ENCODE results near the gene NFE2L3.
A peak's percentile ranks its signal among the peaks of the same experiment; 100 is the strongest.
"Not testable (repeated sequence)": the region's sequence is repeated elsewhere in the genome, so short reads cannot be mapped to it uniquely, and the experiment has no call there.

The NFE2L3 gene

DNA sequence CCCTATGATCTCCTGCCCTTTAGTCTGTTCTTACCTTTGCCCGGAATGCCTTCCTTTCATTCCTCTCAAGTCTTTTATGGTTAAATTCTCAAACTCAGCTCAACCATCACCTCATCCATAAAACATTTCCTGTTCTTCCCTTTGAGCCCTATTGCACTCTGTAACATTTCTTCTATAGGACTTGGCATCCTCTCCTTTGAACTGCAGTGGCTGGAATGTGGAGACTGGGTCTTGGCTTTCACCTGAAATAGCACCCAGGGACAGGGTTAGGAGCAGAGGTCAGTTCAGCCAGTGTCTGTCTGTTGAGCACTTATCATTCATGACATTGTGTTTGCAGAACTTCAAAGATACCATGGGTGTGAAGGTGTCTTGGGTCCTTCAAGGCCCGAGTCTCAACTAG lies 7.2 kb downstream of the NFE2L3 start:
- H3K4me3 ChIP-seq (replicated peaks; ENCODE audit: low read depth, low read length), result no peak overlapping the region
- TF ChIP-seq, protein P1, sequence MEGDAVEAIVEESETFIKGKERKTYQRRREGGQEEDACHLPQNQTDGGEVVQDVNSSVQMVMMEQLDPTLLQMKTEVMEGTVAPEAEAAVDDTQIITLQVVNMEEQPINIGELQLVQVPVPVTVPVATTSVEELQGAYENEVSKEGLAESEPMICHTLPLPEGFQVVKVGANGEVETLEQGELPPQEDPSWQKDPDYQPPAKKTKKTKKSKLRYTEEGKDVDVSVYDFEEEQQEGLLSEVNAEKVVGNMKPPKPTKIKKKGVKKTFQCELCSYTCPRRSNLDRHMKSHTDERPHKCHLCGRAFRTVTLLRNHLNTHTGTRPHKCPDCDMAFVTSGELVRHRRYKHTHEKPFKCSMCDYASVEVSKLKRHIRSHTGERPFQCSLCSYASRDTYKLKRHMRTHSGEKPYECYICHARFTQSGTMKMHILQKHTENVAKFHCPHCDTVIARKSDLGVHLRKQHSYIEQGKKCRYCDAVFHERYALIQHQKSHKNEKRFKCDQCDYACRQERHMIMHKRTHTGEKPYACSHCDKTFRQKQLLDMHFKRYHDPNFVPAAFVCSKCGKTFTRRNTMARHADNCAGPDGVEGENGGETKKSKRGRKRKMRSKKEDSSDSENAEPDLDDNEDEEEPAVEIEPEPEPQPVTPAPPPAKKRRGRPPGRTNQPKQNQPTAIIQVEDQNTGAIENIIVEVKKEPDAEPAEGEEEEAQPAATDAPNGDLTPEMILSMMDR (IDR thresholded peaks at IDR 0.05; ENCODE audit: low read length, missing control alignments), result no peak
- peak; percentile 55 for DNase-seq (ENCODE audit: low read depth)

DNA sequence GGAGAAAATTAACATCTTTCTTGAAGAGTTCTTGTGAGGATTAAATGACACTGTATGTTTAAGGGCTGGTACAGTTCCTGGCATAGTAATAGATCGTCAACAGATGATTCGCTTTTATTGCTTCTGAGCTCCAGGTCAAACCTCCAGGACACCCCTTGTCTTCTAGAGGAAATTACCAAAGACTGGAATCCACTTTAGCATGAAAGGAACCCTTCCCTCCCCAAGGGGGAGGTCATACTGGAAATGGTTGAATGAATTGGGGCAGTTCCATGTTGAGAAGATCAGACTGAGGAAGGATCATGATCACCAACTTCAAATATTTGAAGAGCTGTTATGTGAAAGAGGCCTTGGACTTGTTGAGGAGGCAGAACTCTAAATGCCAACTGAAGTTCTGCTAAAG lies 8.9 kb downstream of the NFE2L3 start:
- TF ChIP-seq, protein P1 (IDR thresholded peaks at IDR 0.05; ENCODE audit: low read length, missing control alignments), result no peak
- H3K4me3 ChIP-seq (replicated peaks; ENCODE audit: low read depth, low read length), result no peak overlapping the region
- no peak for DNase-seq (ENCODE audit: low read depth)

DNA sequence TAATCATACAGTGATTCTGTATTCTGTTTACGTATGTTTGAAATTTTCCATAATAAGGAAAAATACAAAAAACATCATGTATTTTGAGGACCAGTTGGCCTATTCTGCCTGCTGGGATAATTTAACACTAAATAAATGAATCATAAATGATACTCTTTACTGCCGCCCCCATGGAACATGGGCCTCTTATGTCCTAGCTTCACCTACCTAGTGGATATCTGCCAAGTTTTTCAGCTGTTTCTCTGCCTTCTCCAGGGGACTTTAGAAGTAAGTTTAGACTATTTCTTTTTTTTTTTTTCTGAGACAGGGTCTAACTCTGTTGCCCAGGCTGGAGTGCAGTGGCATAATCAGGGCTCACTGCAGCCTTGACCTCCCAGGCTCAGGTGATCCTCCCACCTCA lies 10.4 kb downstream of the NFE2L3 start:
- DNase-seq (ENCODE audit: low read depth), result no peak
- TF ChIP-seq, protein P1 (IDR thresholded peaks at IDR 0.05; ENCODE audit: low read length, missing control alignments), result no peak
- H3K4me3 ChIP-seq (replicated peaks; ENCODE audit: low read depth, low read length), result no peak overlapping the region

DNA sequence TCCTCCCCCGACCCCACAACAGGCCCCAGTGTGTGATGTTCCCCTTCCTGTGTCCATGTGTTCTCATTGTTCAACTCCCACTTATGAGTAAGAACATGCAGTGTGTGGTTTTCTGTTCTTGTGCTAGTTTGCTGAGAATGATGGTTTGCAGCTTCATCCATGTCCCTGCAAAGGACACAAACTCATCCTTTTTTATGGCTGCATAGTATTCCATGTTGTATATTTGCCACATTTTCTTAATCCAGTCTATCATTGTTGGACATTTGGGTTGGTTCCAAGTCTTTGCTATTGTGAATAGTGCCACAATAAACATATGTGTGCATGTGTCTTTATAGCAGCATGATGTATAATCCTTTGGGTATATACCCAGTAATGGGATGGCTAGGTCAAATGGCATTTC lies 11.8 kb downstream of the NFE2L3 start:
- DNase-seq (ENCODE audit: low read depth); H3K4me3 ChIP-seq (replicated peaks; ENCODE audit: low read depth, low read length): not testable (repeated sequence)

DNA sequence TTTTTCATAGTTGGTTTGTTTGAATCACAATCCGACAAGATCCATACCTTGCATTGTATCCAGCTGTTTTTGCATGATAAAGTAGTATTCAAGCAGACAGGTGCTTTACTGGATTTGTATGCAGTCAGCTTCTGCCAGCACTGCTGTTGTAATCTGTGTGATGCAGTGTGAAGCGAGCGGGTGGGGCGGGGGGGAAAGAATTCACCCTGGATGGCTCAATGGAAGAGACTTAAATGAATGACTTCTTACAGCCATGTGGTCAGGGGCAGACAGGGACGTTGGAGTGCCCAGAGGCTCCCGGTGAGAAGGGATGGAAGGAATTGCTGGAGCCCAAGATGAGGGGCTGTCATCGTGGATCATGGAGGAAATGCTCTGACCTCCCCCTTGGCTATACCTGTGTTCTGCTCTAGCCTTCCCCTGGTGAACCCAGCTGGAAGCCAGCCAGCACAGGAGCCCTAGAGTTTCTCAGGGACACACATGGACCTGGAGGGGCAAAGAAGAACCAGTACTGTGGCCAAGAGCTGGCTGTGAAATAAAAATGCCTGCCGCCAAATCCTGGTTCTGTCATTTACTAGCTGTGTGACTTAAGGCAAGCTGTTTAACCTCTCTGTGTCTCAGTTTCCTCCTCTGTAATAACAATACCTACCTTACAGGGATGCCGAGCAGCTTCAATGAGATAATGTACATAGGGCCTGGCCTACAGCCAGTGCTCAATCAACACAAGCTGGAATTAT lies 14.1 kb downstream of the NFE2L3 start:
- no peak overlapping the region for H3K4me3 ChIP-seq (replicated peaks; ENCODE audit: low read depth, low read length)
- TF ChIP-seq, protein P1 (IDR thresholded peaks at IDR 0.05; ENCODE audit: low read length, missing control alignments), result no peak
- no peak for DNase-seq (ENCODE audit: low read depth)

DNA sequence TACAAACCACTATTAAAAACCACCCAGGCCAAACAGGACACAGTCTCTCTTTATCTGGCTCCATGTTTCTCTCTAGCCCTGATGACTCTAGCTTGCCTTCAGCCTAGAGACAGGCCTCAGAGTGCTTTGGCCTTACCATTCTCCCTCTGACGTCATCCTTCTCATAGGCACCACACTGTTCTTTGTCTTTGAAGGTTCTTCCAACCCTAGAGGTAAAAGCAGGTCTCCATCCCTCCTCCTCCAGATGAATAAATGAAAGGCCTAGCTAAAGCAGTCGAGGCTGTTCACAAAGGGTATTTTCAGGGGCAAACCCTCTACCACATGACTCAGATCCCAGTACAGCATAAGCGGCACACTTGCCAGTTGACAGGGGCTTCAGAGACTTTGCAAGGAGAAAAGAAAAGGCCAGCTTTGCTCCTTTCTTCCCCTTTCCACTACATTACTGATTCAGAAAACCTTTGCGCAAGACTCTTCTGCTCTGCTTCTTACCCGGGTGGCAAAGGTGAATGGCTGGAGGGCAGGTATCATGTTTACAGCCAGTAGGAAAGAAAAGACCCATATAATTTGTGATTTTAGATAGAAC lies 14.8 kb downstream of the NFE2L3 start:
- no peak for DNase-seq (ENCODE audit: low read depth)

DNA sequence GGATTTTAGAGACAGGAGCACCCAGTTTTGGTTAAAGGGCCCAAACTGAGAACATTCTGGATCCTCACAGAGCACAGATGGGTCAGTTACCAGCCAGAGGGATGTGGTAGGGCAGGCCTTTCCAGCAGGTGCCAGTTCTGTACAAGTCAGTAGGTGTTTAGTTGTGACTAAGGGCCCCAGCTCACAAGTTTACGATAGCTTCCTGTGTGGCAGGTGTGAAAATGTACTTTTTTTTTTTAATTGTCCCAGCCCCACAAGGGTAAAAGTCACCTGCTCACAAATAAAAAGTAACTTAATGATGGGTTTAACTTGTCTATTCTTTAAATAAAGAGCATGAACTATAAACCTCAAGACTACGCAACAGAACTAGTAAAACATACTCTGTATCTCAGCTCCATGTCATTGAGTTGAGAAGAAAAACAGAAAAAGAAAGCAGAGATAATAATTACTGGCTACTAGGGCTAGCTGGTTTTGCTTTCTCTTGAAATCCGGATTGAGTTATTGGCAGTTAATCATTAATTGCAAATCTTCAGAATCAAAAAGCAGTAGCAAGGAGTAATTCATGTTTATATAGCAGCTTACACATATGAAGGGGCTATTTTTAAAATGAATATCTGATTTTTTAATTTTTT lies 15.4 kb downstream of the NFE2L3 start:
- TF ChIP-seq, protein P1 (IDR thresholded peaks at IDR 0.05; ENCODE audit: low read length, missing control alignments), result no peak
- no peak for DNase-seq (ENCODE audit: low read depth)
- no peak overlapping the region for H3K4me3 ChIP-seq (replicated peaks; ENCODE audit: low read depth, low read length)

More for the DNA sequence above, 14.8 kb downstream of the NFE2L3 start:
- TF ChIP-seq, protein P1 (IDR thresholded peaks at IDR 0.05; ENCODE audit: low read length, missing control alignments), result no peak
- no peak overlapping the region for H3K4me3 ChIP-seq (replicated peaks; ENCODE audit: low read depth, low read length)
